HG03066 (cell line): ENCODE data around the gene IFITM2.
"Not testable (repeated sequence)": the region's sequence is repeated elsewhere in the genome, so short reads cannot be mapped to it uniquely, and the experiment has no call there.

Source experiments
- ATAC-seq: cut with Tn5 transposase; IDR thresholded peaks from one replicate; pipeline ENCODE4 v1.9.1; 2021; ENCODE audit warnings: low read depth; ENCODE audit not compliant: unreplicated experiment

Gene IFITM2

DNA sequence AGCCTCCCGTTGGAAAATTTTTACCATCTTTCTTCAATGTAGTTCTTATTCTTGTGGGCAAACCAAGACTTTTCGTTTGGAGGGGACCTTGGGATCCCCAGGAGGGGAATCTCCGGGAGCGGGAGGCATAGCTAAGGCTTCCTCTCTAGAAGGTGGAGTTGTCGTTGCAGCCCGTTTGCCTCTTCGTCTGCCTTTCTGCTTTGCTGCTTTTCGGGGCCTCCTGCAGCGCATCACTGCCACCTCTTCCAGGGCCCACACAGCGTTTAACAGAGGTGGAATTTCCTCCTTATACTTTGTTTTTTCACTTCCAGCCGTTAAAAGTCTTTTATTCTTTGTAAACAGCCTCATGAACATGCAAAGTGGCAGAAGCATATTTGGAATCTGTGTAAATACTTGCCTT, 16.5 kb downstream of the IFITM2 start:
- no peak for ATAC-seq

DNA sequence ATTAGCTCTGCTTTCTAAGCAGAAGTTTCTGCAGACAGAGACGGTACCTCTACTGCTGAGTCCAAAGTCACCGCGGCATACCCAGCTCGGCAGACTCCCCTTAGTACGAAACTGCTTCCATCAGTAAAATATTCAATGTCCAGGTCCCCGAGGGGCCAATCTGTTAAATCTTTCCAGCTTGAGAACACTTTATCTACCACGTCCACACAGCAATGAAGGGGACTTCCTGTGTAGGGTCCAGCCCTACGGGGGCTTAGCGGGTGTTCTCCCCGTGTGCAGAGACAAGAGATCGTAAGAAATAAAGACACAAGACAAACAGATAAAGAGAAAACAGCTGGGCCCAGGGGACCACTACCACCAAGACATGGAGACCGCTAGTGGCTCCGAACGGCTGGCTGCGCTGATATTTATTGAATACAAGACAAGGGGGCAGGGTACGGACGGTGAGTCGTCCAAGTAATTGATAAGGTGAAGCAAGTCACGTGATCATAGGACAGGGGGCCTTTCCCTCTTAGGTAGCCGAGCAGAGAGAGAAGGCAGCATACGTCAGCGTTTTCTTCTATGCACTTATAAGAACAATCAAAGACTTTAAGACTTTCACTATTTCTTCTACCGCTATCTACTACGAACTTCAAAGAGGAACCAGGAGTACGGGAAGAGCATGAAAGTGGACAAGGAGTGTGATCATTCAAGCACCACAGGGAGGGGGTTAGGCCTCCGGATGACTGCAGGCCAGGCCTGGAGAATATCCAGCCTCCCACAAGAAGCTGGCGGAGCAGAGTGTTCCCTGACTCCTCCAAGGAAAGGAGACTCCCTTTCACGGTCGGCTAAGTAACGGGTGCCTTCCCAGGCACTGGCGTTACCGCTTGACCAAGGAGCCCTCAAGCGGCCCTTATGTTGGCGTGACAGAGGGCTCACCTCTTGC, 17.2 kb downstream of the IFITM2 start:
- not testable (repeated sequence) for ATAC-seq

DNA sequence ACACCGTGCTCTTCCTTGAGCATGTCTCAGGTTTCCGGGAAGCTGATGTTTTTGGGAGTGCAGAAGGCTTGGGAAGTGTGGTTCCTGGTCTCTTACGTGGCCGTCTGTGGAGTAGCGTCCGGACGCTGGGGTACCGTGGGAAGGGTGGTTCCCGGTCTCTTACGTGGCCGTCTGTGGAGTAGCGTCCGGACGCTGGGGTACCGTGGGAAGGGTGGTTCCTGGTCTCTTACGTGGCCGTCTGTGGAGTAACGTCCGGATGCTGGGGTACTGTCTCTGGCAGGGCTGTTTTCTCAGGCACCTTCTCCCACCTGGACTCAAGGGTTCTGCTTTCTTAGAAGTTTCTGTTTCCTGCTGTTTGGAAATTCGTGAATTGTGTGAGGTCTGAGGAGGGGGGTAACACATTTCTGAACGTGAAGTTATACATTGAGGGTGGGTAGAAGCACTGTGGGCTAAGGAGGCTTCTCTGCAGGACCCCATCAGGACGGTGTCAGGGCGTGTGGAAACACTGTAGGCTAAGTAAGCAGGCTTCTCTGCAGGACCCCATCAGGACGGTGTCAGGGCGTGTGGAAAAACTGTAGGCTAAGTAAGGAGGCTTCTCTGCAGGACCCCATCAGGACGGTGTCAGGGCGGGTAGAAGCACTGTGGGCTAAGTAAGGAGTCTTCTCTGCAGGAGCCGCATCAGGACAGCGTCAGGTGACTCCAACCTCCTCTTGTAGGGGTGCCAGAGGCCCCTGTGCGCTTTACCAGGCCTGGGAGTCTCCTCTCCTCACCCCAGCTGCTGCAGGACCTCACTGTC, 18.4 kb downstream of the IFITM2 start:
- ATAC-seq = no peak

DNA sequence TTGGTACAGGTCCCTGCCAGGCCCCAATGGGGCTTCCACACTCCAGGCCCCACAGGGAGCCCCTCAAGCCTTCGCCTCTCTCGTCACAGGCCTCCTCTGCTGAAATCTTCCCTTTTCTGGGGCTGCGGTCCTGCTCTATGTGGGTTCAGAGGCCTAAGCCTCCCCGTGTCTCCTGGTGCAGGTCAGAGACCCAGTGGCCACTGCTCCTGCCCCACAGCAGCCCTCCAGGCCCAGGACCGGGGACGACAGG, 18.9 kb downstream of the IFITM2 start:
- ATAC-seq = no peak

DNA sequence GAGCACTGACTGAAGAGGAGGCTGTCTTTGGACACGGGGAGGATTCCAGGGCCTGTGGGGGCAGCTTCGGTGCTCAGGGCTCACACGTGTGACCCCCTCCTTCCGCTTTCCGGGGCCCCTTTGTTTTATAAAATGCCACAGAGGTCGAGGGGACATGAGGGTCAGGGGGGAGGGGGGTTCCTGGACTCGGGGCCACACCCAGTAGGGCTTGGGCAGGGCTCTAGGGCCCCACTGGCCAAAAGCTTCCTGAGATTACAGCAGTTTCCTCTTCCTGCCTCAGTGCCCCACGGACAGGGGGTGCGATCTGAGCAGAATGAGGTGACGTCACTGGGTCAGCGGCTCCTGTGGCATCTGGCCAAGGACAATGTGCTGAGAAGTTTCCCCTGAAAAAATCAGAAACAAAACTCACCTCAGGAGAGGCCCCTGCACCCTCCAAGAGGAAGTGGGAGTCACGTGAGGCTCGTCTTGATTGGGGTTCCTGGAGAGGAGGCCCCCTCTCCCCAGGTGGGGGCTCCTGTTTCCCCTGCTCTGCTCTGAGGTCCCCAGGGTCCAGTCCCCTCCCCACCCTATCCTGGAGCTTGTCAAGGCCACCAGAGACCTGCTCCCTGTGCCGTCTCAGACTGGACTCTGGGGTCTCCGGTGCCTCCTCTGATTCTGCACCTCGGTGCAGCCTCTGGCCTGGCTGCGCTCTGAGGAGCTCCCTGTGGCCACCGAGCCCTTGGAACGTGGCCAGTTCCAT, 19.4 kb downstream of the IFITM2 start:
- peak; percentile 59 for ATAC-seq

DNA sequence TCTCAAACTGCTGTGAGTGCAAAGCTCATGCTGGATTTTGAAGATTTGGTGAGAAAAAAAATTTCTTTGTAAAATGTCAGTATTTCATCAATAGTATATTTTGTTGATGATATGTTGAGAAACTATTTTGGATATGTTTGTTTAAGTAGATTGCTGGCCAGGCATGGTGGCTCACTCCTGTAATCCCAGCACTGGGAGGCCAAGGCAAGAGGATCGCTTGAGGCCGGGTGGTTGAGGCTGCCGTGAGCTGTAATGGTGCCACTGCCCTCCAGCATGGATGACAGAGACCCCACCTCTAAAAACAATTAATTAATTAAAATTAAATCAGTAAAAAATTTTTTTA, 19.9 kb downstream of the IFITM2 start:
- no peak for ATAC-seq

DNA sequence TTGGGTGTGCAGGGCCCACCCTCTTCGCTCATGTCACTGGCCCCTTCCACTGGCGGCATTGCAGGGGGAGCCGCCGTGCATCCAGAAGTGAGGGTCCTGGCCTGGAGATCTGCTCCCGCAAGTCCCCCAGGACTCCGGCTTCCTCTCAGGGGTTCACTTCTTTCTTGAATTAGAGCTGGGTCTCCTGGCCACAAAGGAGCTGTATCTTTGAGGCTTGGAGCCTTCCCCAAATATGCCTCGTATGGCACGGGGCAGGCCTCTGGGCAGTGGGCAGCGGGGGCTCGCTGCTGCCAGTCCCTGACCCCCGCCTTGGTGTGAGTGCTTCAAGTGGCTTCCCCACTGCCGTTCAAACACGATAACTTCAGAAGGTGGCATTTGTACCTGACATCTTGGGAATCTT, 20.4 kb downstream of the IFITM2 start:
- ATAC-seq = no peak

DNA sequence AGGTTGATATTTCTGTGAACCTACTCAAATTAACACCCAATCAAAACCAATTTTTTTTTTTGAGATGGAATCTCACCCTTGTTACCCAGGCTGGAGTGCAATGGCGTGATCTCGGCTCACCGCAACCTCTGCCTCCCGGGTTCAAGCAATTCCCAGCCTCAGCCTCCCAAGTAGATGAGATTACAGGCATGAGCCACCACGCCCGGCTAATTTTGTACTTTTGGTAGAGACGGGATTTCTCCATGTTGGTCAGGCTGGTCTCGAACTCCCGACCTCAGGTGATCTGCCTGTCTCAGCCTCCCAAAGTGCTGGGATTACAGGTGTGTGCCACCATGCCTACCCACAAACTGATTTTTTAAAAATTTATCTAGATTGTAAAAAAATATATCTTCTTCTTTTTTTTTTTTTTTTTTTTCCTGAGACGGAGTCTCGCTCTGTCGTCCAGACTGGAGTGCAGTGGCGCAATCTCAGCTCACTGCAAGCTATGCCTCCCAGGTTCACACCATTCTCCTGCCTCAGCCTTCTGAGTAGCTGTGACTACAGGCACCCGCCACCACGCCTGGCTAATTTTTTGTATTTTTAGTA, 21.0 kb downstream of the IFITM2 start:
- not testable (repeated sequence) for ATAC-seq

DNA sequence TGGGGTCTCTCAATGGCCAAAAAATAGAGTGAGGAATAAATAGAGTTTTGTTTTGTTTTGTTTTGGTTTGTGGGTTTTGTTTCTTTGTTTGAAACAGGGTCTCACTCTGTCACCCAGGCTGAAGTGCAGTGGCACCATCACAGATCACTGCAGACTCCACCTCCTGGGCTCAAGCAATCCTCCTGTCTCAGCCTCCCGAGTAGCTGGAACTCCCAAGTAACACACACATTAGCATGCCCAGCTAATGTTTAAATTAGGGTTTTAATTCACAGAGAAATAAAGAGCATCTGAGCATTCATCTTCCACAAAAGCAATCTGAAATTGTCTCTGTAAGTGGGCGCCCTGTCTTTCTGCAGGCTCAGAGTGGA, 22.3 kb downstream of the IFITM2 start:
- no peak for ATAC-seq

DNA sequence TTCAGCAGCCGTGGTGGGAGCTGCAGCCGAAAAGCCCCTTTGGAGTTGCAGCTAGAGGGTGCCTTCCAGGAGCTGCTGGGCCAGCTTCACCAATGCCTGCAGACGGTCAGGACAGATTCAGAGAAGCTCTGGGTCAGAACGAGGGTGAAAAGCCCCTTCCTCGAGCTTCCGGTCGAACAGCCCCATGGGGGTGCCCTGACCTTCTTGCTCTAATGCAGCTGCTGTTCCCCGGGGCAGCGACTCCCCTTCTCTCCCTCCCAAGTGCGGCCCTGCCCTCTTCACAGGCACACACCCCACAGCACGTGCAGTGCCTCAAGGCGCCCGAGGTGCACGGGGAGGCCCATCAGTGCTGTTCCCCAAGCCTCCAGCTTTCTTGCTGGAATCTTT, 22.7 kb downstream of the IFITM2 start:
- ATAC-seq = no peak

DNA sequence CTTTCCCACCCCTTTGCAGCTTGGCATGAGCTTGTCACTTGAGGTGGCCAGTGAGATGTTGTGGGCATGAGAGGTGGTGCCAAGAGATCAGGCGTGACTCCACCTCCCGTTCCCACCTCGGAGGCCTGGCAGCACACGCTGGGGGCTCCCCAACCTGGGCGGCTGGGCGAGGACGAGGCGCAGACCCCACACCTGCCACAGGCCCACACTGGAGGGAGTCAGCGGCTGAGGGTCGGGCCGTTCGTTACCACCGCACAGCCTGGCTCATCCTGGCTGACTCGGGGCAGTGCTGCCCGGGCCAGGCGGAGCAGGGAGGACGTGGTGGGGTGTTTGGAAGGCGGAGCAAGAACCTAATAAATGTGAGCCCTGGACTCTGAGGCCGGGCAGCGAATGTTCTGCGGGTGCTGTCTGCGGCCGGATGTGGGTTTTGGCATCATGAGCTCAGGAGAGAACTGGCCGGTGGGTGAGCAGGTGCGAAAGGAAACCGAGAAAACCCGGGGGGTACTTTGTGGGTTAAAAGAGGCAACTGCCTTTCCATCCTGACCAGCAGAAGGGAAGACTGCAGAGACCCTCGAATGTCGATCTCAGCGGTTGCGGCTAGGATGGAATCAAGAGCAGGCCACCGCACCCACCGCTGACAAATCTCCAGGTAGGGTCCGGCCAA, 23.2 kb downstream of the IFITM2 start:
- no peak for ATAC-seq

DNA sequence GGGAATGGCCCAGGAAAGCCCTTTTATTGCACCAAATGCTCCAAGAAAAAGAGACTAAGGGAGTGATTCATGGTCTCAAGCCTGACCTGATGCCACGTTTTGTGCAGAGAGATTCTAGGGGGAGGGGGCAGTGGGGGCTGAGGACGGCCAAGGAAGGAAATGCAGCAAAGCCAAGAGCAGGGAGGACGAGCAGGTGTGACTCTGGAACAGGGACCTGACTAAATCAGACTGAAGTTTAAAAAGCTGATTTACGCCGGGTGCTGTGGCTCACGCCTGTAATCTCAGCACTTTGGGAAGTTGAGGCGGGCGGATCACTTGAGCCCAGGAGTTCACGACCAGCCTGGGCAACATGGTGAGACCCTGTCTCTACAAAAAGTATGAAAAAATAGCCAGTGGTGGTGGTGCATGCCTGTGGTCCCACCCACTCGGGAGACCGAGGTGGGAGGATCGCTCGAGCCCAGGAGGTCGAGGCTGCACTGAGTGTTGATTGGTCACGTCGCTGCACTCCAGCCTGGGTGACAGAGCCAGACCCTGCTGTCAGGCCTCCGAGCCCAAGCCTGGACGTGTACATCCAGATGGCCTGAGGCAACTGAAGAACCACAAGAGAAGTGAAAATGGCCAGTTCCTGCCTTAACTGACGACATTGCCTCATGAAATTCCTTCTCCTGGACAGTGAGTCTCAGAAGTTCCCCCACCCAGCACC, 23.9 kb downstream of the IFITM2 start:
- ATAC-seq = no peak

DNA sequence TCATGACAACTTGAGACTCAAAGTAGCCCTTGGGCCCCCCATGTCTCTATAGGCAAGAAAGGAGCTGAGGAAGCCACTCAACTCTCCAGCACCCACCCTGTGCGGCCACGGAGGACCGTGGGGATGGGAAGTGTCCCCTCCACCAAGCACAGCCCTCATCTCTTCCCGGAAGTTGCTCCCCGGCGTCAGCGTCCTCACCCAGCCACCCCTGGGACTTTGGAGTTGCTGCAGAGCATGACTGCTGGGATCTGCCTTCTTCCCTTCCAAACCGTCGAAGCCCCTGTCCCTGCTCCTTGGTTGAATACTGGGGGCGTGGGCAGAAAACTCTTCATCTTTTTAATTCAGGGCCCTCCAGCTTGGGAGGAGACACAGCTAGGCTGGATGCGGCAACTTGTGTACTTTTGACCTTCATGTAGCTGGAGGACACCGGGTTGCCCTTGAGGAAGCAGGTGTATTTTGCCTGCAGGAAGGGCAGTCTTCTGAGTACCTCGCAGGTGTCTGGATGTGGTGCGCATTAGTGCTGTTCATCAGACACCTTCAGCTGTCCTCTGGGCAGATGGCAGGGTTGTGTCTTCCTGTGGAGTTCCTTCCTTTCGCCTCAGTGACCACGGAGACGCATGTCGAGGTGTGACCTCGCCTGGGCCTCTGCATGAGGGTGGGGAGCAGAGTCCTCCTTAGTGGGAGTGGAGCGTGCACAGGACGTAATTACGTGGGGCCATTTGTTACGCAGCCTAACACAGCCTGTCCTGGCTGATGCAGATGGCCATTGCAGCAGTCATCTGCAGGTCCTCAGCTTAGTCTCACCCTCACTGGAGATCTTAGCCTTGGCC, 25.2 kb downstream of the IFITM2 start:
- ATAC-seq = no peak

DNA sequence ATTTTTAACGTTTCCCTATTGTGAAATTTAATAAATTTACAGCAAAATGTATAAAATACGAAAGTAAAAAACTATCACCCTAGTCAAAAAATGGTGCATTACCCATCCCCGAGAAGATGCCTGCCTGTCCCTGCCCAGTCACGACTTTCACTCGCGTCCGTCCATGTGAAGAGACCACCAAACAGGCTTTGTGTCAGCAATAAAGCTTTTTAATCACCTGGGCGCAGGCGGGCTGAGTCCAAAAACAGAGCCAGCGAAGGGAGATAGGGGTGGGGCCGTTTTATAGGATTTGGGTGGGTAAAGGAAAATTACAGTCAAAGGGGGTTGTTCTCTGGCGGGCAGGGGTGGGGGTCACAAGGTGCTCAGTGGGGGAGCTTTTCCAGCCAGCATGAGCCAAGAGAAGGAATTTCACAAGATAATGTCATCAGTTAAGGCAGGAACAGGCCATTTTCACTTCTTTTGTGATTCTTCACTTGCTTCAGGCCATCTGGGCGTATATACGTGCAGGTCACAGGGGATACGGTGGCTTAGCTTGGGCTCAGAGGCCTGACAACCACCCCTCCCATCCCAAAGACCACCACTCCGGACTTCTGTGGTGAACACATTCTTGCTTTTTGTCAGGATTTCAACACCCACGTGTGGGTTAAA, 26.1 kb downstream of the IFITM2 start:
- ATAC-seq = not testable (repeated sequence)

DNA sequence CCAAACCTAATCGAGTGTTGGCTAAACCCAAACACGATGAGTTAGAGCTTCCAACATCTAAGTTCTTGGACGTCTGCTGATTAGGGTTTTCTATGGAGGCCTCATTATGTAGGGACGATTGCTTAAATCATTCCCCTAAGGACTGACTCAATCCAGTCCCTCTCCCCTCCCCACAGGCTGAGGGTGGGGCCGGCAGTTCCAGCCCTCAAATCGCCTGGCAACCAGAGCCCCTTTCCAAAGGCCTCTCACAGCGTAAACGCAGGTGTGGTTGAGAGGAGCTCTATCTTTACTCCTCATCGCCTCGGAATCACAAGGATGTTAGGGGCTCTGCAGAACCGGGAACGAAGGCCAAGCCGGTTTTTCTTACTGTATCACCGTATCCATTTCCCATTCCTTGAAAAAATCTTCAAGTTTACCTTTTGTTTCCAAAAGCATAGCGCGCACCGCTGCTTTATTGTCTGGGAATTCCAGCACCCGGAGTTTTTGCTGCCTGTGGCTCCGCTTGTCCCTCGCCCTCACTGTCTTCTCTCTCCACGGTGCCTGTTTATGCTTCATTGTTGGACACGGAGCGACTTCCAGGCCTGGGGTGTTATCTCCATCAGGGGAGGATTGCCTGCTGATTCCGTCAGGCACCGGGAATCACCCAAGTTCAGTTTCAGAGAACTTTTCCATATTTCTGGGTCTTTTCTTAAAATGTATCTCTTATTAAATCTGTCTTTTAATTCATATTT, 26.8 kb downstream of the IFITM2 start:
- ATAC-seq = no peak

DNA sequence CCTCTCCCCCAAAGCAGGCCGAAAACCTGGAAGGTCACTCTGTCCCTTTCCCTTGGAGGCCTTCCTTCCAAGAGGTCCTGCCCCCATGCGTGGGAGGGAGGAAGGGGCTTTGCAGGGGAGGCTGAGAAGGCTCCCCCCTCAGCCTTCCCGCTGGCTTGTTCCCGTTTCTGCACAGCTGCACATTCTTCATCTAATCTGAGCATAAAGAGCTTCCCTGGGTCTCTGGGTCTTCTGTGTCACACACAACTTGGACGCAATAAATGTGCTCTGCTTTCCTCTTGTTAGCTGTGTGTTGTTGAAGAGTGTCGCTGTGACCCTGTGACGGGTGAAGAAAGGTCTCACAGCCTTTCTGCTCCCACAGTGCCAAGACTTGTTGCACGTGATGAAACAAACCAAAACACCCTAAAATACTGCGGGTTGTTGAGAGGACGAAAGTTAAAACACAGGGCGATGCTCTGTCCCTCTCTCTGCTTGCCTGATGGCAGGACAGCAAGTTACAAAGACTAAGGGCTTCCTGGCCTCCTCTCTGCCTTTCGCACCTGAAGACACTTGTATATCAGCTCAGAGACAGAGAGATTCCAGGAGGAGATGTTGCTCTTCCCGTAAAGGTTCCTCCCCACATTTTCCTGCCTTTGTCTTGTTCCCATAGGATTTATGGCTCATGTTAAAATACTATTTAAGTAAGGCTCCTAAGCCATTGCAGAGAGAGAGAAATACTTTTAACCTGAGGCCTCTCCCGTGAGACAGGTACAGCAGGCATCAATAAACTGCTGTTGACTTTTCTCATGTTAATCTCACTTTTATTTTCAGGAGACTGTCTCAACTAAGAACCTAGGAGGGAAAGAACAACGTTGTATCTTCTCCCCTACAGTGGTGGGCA, 28.4 kb downstream of the IFITM2 start:
- no peak for ATAC-seq

DNA sequence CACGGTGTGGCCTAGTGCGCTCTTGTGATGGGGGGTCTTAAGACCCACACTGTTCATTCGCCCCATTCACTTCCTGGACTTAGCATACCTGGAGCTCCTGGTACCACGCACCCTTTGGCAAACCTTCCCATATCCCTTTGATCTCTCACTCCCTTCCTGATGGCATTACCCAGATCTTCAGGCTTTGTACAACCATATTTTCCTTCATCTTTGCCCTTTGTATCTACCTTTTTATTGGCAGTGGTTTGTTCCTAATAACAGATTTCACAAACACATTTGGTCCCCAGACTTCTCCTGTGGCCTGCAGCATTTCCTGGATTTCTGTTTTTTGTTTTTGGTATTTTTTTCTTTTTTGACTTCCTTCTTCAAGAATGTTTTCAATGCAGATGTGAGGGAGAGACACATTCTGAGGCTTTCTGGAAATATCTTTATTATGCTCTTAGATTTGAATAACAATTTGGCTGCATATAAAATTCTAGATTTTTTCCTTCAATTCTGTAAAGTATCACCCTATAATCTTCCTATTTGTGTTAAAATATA, 29.1 kb downstream of the IFITM2 start:
- no peak for ATAC-seq
